ENCODE data around the gene STK24. TPM values are rescaled to one million over a fixed set of nuclear protein-coding genes. Genes with fewer than 3 reads are reported as not detected.

The STK24 gene
- total and polyA plus RNA-seq, 2 of the 4 experiments (the other 2 are of a cell fraction) = 29.2 to 43.4 TPM

DNA sequence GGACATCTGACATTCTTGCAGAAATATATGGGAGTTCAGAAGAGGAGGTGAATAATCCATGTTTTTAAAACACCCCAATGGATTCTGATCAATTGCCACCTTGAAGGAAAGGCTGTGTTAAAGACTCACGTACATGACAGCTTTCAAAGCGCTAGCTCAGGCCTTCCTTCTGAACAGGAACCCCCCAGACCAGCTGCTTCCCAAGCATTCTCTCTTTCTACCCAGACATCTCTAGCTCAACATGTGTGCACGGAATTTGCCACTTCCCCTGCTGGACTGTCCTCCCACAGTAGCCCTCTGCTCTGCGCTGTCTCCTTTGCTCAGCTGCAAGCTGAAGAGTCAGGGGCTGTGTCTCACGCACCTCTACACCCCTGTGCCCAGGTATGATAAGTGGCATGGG, 54.5 kb downstream of the STK24 start:
- Histone ChIP-seq H2BK15ac (ENCODE audit: low read depth, low read length) (no peak overlapping the region), H3K9ac (ENCODE audit: low read depth, low read length) (no peak overlapping the region), H2AK5ac (ENCODE audit: low read depth, low read length) (no peak overlapping the region), H3K4me1 (ENCODE audit: control insufficient read depth, insufficient read depth, low read length) (peaks cover 18% of the 10 kb centered on the region), H3K79me1 (ENCODE audit: low read depth in 1 of 2, low read length in 2 of 2) (peaks cover 69 to 93% of the 10 kb centered on the region in 2 experiments), H4K20me1 (ENCODE audit: insufficient read depth, low read length) (peaks cover 83% of the 10 kb centered on the region), H3K4me3 (ENCODE audit: insufficient read depth, low read depth, low read length) (no peak overlapping the region), H4K8ac (ENCODE audit: low read depth in 2 of 2, low read length in 2 of 2) (no peak overlapping the region), H3K27me3 (ENCODE audit: control insufficient read depth, insufficient read depth, low read length) (no peaks in the 10 kb centered on the region), H3K9me3 (ENCODE audit: control insufficient read depth, insufficient read depth, low read length) (no peaks in the 10 kb centered on the region), H3K23ac (ENCODE audit: low read depth, low read length) (no peak overlapping the region), H3K4me2 (ENCODE audit: low read depth, low read length) (no peak overlapping the region), H3K9me1 (ENCODE audit: insufficient read depth, low read length) (peaks cover 47% of the 10 kb centered on the region), H2BK20ac (ENCODE audit: low read depth, low read length) (no peak overlapping the region), H3K36me3 (ENCODE audit: control insufficient read depth, insufficient read depth, low read length) (peaks cover 4% of the 10 kb centered on the region), H3K4ac (ENCODE audit: low read depth, low read length) (no peak overlapping the region), H4K91ac (ENCODE audit: insufficient read depth, low read depth, low read length) (no peak overlapping the region), H2AFZ (replicated peaks; ENCODE audit: low read length, poor library complexity) (no peak overlapping the region), H4K5ac (ENCODE audit: low read depth, low read length) (no peak overlapping the region), H2AK9ac (replicated peaks; ENCODE audit: low read depth, low read length, poor library complexity) (no peak overlapping the region), H2BK5ac (ENCODE audit: low read depth, low read length, poor library complexity, severe bottlenecking) (no peak overlapping the region), H3K18ac (ENCODE audit: low read depth, low read length) (no peak overlapping the region), H2BK120ac (ENCODE audit: low read depth, low read length) (no peak overlapping the region), H3K14ac (replicated peaks; ENCODE audit: low read depth, low read length) (no peak overlapping the region), H3K56ac (ENCODE audit: extremely low read depth, insufficient read depth, low read length) (no peak overlapping the region), H3K27ac (ENCODE audit: insufficient read depth, low read length) (no peak overlapping the region)
- CTCF ChIA-PET = interaction anchor here (0.6 kb wide), 1 partner anchor 727 kb away, joined by 6 read pairs; no protein-coding TSS in a partner anchor
- TF ChIP-seq RCOR1 (IDR thresholded peaks at IDR 0.05; ENCODE audit: insufficient replicate concordance, low read length) = no peak
- no peak for TF ChIP-seq RAD21 (IDR thresholded peaks at IDR 0.05; ENCODE audit: low read length)
- no peak for TF ChIP-seq BHLHE40 (IDR thresholded peaks at IDR 0.05; ENCODE audit: low read depth, low read length)
- no peak for TF ChIP-seq CEBPB (IDR thresholded peaks at IDR 0.05; ENCODE audit: low read depth, low read length)
- TF ChIP-seq, protein P1, sequence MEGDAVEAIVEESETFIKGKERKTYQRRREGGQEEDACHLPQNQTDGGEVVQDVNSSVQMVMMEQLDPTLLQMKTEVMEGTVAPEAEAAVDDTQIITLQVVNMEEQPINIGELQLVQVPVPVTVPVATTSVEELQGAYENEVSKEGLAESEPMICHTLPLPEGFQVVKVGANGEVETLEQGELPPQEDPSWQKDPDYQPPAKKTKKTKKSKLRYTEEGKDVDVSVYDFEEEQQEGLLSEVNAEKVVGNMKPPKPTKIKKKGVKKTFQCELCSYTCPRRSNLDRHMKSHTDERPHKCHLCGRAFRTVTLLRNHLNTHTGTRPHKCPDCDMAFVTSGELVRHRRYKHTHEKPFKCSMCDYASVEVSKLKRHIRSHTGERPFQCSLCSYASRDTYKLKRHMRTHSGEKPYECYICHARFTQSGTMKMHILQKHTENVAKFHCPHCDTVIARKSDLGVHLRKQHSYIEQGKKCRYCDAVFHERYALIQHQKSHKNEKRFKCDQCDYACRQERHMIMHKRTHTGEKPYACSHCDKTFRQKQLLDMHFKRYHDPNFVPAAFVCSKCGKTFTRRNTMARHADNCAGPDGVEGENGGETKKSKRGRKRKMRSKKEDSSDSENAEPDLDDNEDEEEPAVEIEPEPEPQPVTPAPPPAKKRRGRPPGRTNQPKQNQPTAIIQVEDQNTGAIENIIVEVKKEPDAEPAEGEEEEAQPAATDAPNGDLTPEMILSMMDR (conservative IDR thresholded peaks at IDR 0.05; ENCODE audit: low read depth, low read length) = no peak
- TF ChIP-seq SMC3 (IDR thresholded peaks at IDR 0.05; ENCODE audit: low read depth, low read length) = no peak
- no peak for TF ChIP-seq RFX5 (IDR thresholded peaks at IDR 0.05; ENCODE audit: low read depth, low read length)
- TF ChIP-seq, protein P2, sequence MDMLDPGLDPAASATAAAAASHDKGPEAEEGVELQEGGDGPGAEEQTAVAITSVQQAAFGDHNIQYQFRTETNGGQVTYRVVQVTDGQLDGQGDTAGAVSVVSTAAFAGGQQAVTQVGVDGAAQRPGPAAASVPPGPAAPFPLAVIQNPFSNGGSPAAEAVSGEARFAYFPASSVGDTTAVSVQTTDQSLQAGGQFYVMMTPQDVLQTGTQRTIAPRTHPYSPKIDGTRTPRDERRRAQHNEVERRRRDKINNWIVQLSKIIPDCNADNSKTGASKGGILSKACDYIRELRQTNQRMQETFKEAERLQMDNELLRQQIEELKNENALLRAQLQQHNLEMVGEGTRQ (IDR thresholded peaks at IDR 0.05; ENCODE audit: low read depth, low read length) = no peak
- TF ChIP-seq FOS (IDR thresholded peaks at IDR 0.05; ENCODE audit: low read depth, low read length) = no peak
- TF ChIP-seq MAZ (IDR thresholded peaks at IDR 0.05; ENCODE audit: borderline replicate concordance, low read depth, low read length) = no peak
- TF ChIP-seq MXI1 (IDR thresholded peaks at IDR 0.05; ENCODE audit: borderline replicate concordance, low read depth, low read length) = no peak
- no peak for TF ChIP-seq NFE2L2 (IDR thresholded peaks at IDR 0.05; ENCODE audit: low read depth, low read length)
- TF ChIP-seq, protein P3, sequence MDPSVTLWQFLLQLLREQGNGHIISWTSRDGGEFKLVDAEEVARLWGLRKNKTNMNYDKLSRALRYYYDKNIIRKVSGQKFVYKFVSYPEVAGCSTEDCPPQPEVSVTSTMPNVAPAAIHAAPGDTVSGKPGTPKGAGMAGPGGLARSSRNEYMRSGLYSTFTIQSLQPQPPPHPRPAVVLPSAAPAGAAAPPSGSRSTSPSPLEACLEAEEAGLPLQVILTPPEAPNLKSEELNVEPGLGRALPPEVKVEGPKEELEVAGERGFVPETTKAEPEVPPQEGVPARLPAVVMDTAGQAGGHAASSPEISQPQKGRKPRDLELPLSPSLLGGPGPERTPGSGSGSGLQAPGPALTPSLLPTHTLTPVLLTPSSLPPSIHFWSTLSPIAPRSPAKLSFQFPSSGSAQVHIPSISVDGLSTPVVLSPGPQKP (IDR thresholded peaks at IDR 0.05; ENCODE audit: borderline replicate concordance, low read depth, low read length) = no peak
- TF ChIP-seq MAFK (IDR thresholded peaks at IDR 0.05; ENCODE audit: low read depth, low read length) = no peak
- no peak for TF ChIP-seq CHD1 (IDR thresholded peaks at IDR 0.05; ENCODE audit: low read depth, low read length)
- TF ChIP-seq POLR2A (IDR thresholded peaks at IDR 0.05; ENCODE audit: low read depth, low read length) = no peak
- dilution Hi-C loops (cut with HindIII; ENCODE audit: low sequenced_read_pairs, unreplicated experiment) = no loop called here
- intact Hi-C loops (cut with micrococcal nuclease) = no loop called here
- 94% methylated on average over 2 of the region's 5 CpGs; no CpG with 5 or more reads in 1 of the 2 experiments for WGBS, 2 experiments (ENCODE audit: extremely low coverage in 2 of 2, insufficient read length in 1 of 2)
- in situ Hi-C loops (cut with MboI; ENCODE audit: low sequenced_read_pairs) = no loop called here
- ATAC-seq (ENCODE audit: low read depth) = no peak
- no TSS peak for BruUV-seq (replicated peaks)
- no peak for DNase-seq
- POLR2A ChIA-PET (ENCODE audit: unreplicated experiment) = no interaction called here
